Upper lobe of left lung (tissue), 6 donors: Measurements from ENCODE around the gene CCDC12. TPM values are rescaled to one million over a fixed set of nuclear protein-coding genes. Genes with fewer than 3 reads are reported as not detected.

Experiments used
- ATAC-seq, 2 donors: fragments of 200-7000 bp; cut with Tn5 transposase; one replicate each; pipeline ENCODE4 v1.9.1; 2022; ENCODE audit warnings: mild to moderate bottlenecking in 2 of 2, moderate library complexity in 2 of 2; ENCODE audit not compliant: low FRiP score in 2 of 2
- DNase-seq, 2 donors: peaks; one replicate each; pipeline ENCODE4 v3.0.0-alpha.2; 2019 to 2020
- H3K27ac ChIP-seq, 4 donors: fragments of 200-600 bp; sonication (generic); one replicate each; pipeline ENCODE4 v1.5.1; 2016 to 2019
- H3K27me3 ChIP-seq, 4 donors: fragments of 200-600 bp; sonication (generic); one replicate each; pipeline ENCODE4 v1.5.1; 2017 to 2019
- H3K36me3 ChIP-seq, 4 donors: fragments of 200-600 bp; sonication (generic); one replicate each; pipeline ENCODE4 v1.5.1; 2016 to 2019
- H3K4me1 ChIP-seq, 4 donors: fragments of 200-600 bp; sonication (generic); one replicate each; pipeline ENCODE4 v1.5.1; 2018 to 2019
- H3K4me3 ChIP-seq, 4 donors: fragments of 200-600 bp; sonication (generic); one replicate each; pipeline ENCODE4 v1.5.1; 2017 to 2019; ENCODE audit warnings: mild to moderate bottlenecking in 2 of 4, moderate library complexity in 1 of 4
- H3K9me3 ChIP-seq, 4 donors: fragments of 200-600 bp; sonication (generic); one replicate each; pipeline ENCODE4 v1.5.1; 2018 to 2019
- CTCF ChIP-seq, 6 experiments: fragments of 450-650 bp in 4 of 6; fragments of 200-600 bp in 2 of 6; sonication (generic) in 2 of 6; IDR thresholded peaks; one replicate each; pipeline ENCODE4 v1.5.1; 2016 to 2019; ENCODE audit warnings: antibody characterized with exemption in 6 of 6
- EP300 ChIP-seq, 4 donors: sonication (generic); formaldehyde crosslinking; IDR thresholded peaks; one replicate each; pipeline ENCODE4 v1.5.1; 2017; ENCODE audit warnings: antibody characterized with exemption in 4 of 4, control low read depth in 2 of 4
- POLR2A ChIP-seq, 4 donors: fragments of 450-650 bp; IDR thresholded peaks; one replicate each; pipeline ENCODE4 v1.5.1; 2016 to 2017; ENCODE audit warnings: antibody characterized with exemption in 4 of 4, mild to moderate bottlenecking in 2 of 4
- POLR2AphosphoS5 ChIP-seq, 2 donors: sonication (generic); formaldehyde crosslinking; IDR thresholded peaks; one replicate each; pipeline ENCODE4 v1.5.1; 2017; ENCODE audit warnings: antibody characterized with exemption in 2 of 2
- WGBS, 2 donors: methylation state at CpG; one replicate each; pipeline ENCODE4 v1.1.5; 2017 to 2018; 5-methylcytosine and 5-hydroxymethylcytosine counted together
- total RNA-seq, 6 donors: library from RNA; depleted of rRNA in 4 of 6; stranded (reverse); fragments of >200 nt in 4 of 6; gene quantifications; one replicate each; pipeline versions ENCODE4 v1.1.0 to v1.2.1, GENCODE V29; 2016 to 2021
- donor health status: DM: no; HTN: no; CAD: no; lungs with moderate emphysema.
- donor health status: DM: no; HTN: yes; CAD: no; lungs with severe emphysema.

CCDC12 gene
- total RNA-seq, 6 donors from 2014 or later = 42.3 to 93.2 (median 69.8) TPM

DNA sequence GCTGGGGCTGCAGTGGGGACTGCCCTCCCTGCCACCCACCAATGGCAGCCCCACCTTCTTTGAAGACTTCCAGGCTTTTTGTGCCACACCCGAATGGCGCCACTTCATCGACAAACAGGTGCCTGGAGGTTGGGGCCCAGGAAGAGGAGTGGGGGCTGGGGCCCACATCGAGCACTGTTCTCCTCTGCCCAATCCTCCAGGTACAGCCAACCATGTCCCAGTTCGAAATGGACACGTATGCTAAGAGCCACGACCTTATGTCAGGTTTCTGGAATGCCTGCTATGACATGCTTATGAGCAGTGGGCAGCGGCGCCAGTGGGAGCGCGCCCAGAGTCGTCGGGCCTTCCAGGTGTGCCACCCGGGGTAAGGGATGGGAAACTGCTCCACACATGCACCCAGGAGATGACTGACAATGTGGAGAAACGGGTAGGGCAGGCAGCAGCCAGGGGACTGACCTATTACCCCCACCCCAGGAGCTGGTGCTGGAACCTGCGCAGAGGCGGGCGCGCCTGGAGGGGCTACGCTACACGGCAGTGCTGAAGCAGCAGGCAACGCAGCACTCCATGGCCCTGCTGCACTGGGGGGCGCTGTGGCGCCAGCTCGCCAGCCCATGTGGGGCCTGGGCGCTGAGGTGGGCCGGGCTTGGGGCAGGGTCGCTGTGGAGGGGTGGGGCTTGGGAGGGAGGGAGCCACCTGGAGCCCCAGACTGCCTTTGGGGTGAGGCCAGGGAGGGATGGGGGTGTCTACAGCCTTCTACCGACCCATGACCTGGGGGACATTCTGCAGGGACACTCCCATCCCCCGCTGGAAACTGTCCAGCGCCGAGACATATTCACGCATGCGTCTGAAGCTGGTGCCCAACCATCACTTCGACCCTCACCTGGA, 25.9 kb upstream of the CCDC12 start:
- H3K27ac ChIP-seq = peak overlapping the region in 2 of 4 donors; percentile 31 to 61
- no peaks in the 10 kb centered on the region for H3K27me3 ChIP-seq
- no peaks in the 10 kb centered on the region for H3K9me3 ChIP-seq
- no peak for DNase-seq
- no peak for TF ChIP-seq CTCF (IDR thresholded peaks at IDR 0.05)
- no peak for TF ChIP-seq EP300 (IDR thresholded peaks at IDR 0.05)
- TF ChIP-seq POLR2AphosphoS5 (IDR thresholded peaks at IDR 0.05) = no peak
- no peak for TF ChIP-seq POLR2A (IDR thresholded peaks at IDR 0.05)
- 86 to 89% methylated on average over 23 to 33 of the region's 35 CpGs for WGBS, 2 donors
- H3K4me3 ChIP-seq = no peak overlapping the region
- no peak for ATAC-seq
- peaks cover 12 to 100% (median 88%) of the 10 kb centered on the region in 4 donors for H3K36me3 ChIP-seq
- peaks cover 0 to 8% (median 0%) of the 10 kb centered on the region in 4 donors for H3K4me1 ChIP-seq

DNA sequence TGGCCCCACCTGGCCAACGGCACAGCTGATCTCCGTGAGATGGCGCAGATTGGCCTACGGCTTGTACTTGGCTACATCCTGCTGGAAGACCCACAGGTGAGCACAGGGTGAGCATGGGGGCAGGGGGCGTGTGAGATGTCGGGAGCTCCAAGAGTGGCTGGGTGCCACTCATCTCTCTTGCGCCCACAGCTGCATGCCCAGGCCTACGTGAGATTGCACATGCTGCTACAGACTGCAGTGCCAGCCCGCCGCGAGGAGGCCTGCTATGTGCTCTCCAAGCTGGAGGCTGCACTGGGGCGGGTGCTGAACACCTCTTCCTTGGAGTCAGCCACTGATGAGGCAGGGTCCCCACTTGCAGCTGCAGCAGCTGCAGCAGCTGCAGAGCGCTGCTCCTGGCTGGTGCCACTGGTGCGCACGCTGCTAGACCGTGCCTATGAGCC, 25.2 kb upstream of the CCDC12 start:
- DNase-seq (no peak), ATAC-seq (no peak)
- WGBS, 2 donors = 78 to 87% methylated on average over 4 to 13 of the region's 16 CpGs
- peaks cover 12 to 100% (median 90%) of the 10 kb centered on the region in 4 donors for H3K36me3 ChIP-seq
- no peaks in the 10 kb centered on the region for H3K27me3 ChIP-seq
- H3K4me1 ChIP-seq = peaks cover 0 to 10% (median 0%) of the 10 kb centered on the region in 4 donors
- H3K4me3 ChIP-seq = no peak overlapping the region
- H3K9me3 ChIP-seq = no peaks in the 10 kb centered on the region
- H3K27ac ChIP-seq = peak overlapping the region in 1 of 4 donors; percentile 31
- no peak for TF ChIP-seq EP300 (IDR thresholded peaks at IDR 0.05)
- no peak for TF ChIP-seq CTCF (IDR thresholded peaks at IDR 0.05)
- no peak for TF ChIP-seq POLR2AphosphoS5 (IDR thresholded peaks at IDR 0.05)
- no peak for TF ChIP-seq POLR2A (IDR thresholded peaks at IDR 0.05)

- Histone ChIP-seq H3K27me3 (no peaks in the 10 kb centered on the region), H3K9me3 (no peaks in the 10 kb centered on the region), H3K27ac (peak overlapping the region in 1 of 4 donors; percentile 31), H3K4me3 (no peak overlapping the region), H3K36me3 (peaks cover 8 to 100% (median 90%) of the 10 kb centered on the region in 4 donors), H3K4me1 (peaks cover 0 to 10% (median 0%) of the 10 kb centered on the region in 4 donors)
- DNase-seq = no peak
- no peak for ATAC-seq
- 83 to 87% methylated on average over 17 to 25 of the region's 25 CpGs for WGBS, 2 donors
- TF ChIP-seq CTCF (IDR thresholded peaks at IDR 0.05) (no peak), POLR2AphosphoS5 (IDR thresholded peaks at IDR 0.05) (no peak), EP300 (IDR thresholded peaks at IDR 0.05) (no peak), POLR2A (IDR thresholded peaks at IDR 0.05) (no peak)
These were observed 24.6 kb upstream of the CCDC12 start for GRCh38 chr3:47000922-47001730.

DNA sequence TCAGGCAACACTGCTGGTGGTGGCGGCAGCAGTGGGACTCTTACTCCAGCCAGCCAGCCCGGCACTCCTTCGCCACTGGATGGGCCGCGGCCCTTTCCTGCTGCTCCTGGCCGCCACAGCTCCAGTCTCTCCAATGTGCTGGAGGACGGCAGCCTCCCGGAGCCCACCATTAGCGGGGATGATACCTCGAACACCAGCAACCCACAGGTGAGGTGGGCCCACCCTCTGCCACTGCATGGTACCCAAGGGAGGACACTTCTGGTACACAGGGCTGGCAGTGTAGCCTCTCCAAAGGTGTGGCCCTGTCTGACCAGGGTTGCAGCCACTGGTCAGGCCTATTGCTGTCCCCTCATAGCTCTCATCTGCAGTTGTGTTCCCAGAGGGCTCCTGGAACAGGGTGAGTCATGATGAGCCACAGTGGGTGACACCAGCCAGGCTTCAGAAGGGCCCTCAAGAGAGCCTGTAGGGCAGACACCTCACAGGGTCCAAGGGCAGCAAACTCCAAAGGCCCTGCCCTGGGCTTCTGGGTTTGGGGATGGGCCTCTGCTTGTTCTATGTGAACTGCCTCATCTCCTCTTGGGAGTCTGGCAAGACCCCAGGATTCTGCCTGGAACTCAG, 23.8 kb upstream of the CCDC12 start:
- no peaks in the 10 kb centered on the region for H3K27me3 ChIP-seq
- no peak overlapping the region for H3K4me3 ChIP-seq
- DNase-seq (no peak), ATAC-seq (no peak)
- 93 to 100% methylated on average over 7 to 10 of the region's 10 CpGs for WGBS, 2 donors
- H3K9me3 ChIP-seq = no peaks in the 10 kb centered on the region
- H3K36me3 ChIP-seq = peaks cover 8 to 100% (median 90%) of the 10 kb centered on the region in 4 donors
- H3K4me1 ChIP-seq = peaks cover 0 to 10% (median 0%) of the 10 kb centered on the region in 4 donors
- peak overlapping the region in 1 of 4 donors; percentile 7 for H3K27ac ChIP-seq
- TF ChIP-seq EP300 (IDR thresholded peaks at IDR 0.05) (no peak), POLR2AphosphoS5 (IDR thresholded peaks at IDR 0.05) (no peak), POLR2A (IDR thresholded peaks at IDR 0.05) (no peak), CTCF (IDR thresholded peaks at IDR 0.05) (no peak)
